ENCODE results near the gene UPP1.

UPP1 gene

DNA sequence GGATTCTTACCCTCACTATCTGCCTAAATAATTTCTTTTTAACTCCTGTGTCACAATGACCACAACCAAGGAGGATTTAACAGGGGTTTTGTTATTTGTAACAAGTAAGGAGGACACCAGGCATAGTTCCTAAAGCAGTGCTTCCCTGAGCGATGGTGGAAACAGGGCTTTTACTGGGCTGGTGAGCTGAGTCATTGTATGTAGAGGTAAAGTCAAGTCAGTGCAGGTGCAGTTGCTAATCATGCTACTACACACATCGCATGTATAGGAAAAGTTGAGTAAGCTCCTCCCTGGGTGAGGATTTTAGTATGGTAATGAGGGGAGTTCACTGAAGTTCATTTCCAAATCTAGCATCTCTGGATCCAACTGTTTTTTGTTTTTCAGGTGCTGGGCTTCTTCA lies 59.2 kb downstream of the UPP1 start:
- intact Hi-C loops (cut with DNase I) = no loop called here
- DNase-seq = no peak

DNA sequence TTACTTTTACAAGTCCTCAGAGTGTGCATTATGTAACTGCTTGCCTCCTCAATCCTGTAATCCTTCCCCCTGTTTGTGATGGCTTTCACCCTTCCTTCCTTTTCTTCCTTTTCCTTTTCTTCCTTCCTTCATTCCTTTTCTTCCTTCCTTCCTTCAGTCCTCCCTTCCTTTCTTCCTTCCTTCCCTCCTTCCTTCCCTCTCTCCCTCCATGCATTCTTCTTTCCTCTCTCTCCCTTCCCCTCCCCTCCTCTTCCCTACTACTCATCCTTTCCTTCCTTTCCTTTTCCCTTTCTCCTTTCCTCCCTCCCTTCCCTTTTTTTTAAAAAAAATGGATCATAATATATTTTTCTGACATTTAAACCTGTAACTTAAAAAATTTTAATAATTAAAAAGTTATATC lies 60.0 kb downstream of the UPP1 start:
- no peak for DNase-seq
- intact Hi-C loops (cut with DNase I) = no loop called here

DNA sequence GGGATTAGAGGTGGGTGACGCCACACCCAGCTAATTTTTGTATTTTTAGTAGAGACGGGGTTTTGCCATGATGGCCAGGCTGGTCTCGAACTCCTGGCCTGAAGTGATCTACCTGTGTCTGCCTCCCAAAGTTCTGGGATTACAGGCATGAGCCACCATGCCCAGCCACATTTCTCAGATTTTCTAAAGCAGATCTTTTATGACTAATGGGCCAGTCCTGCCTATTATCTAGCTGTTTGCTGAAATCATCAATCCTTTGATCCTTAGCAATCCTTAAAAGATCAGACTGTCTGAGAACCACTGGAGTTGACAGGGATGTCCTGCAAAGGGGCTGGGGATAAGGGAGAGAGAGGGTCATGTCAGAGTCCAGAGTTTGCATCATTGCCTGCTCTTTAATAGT lies 61.0 kb downstream of the UPP1 start:
- intact Hi-C loops (cut with DNase I) = no loop called here
- DNase-seq = no peak

DNA sequence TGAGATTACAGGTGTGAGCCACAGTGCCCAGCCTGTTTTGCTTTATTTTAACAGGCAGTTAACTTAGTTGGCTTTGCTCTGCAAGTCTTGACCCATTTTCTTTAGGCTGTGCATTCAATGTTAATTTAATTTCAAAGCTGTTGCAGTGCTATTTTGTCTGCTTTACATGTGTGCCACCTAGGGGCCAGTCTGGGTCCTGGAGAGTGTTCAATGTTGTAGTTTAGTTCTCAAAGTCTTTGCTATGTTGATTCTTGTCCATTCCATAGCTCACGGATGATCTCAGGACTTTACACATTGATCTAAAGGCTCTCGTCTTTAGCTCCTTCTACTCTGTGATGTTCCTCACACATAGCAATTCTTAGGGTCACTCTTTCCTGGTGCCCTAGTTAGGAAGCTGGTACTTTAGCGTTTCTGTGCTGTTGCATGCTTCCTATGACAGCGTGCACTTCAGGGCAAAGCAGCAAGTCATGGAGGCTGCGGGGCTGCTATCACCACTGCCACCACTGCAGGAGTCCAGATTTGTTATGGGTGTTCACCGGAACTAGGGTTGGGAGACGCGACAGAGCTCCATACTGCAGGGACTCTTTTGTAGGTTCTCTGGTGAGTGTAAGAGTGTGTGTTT lies 65.8 kb downstream of the UPP1 start:
- intact Hi-C loops (cut with DNase I) = no loop called here
- peak in 1 of 10 donors; percentile 7 for DNase-seq
